ENCODE data around the gene SLC9A6.

SLC9A6 gene

DNA sequence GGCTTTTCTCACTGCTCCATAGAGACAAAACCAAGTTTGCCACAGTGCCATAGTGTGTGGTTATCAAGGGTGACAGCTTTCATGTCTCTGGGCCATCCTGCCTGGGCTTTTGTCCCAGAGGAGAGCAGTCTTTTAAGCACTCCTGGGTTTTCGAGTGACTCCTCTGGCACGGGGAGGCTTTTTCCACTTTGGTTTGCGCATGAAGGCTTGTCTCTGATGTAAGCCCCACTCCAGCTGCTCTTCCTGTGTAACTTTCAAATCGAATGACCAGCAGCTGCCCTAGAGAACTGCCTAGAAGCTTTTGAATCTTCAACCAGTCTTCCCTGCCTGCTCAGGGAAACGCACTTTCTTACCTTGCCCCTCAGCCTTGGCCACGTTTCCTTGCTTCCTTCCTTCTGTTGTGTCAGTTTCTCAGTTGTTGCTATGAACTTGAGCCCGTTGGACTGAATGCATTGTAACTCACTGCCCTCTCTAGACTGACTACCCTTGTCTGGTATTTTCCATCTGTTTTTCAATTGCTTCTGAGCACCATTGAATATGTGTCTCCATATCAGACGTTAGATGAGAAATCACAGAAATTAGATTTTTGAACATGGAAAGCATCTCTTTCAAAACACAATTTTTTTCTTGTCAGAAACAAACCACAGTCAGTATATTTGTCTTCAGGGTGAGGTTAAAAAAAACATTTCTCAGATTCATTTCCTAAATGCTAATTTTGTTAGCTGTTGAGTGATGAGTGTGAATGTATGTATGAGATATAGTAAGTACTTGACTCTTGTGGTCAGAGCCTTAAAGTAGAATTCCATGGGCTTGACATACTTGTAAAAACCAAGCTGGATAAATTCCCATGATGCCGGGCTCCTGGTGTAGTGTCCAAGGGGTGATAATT, 45.3 kb downstream of the SLC9A6 start:
- peak; percentile 80 for TF ChIP-seq ISL1 (CRISPR knock-in tag; IDR thresholded peaks at IDR 0.05)
- no peak for TF ChIP-seq PPARA (CRISPR knock-in tag; IDR thresholded peaks at IDR 0.05; ENCODE audit: borderline replicate concordance)
- peak; percentile 81 for ATAC-seq

DNA sequence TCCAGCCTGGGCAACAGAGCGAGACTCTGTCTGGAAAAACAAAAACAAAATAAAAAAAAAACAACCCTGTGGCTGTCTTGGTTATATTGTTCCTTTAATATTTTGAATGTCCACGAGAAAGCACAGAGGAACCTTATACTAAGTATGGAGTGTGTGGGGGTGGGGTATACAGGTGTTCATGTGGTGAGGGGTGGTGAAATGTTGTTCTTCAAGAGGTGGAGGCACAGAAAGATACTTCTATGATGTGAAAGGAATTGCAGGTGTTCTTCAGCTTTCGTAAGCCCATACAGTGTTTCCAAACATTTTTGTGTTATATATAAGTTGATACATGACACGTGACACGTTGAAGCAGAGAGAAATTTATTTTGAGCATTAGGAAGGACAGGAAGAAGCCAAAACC, 46.4 kb downstream of the SLC9A6 start:
- TF ChIP-seq, protein P1, sequence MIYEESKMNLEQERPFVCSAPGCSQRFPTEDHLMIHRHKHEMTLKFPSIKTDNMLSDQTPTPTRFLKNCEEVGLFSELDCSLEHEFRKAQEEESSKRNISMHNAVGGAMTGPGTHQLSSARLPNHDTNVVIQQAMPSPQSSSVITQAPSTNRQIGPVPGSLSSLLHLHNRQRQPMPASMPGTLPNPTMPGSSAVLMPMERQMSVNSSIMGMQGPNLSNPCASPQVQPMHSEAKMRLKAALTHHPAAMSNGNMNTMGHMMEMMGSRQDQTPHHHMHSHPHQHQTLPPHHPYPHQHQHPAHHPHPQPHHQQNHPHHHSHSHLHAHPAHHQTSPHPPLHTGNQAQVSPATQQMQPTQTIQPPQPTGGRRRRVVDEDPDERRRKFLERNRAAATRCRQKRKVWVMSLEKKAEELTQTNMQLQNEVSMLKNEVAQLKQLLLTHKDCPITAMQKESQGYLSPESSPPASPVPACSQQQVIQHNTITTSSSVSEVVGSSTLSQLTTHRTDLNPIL (CRISPR knock-in tag; IDR thresholded peaks at IDR 0.05; ENCODE audit: low read depth): no peak
- no peak for TF ChIP-seq TCF4 (CRISPR knock-in tag; IDR thresholded peaks at IDR 0.05; ENCODE audit: borderline replicate concordance)
- TF ChIP-seq ZC3H10 (CRISPR knock-in tag; IDR thresholded peaks at IDR 0.05): no peak
- TF ChIP-seq ZFP30 (CRISPR knock-in tag; IDR thresholded peaks at IDR 0.05): no peak
- no peak for TF ChIP-seq ZNF565 (CRISPR knock-in tag; conservative IDR thresholded peaks at IDR 0.05; ENCODE audit: low read depth)
- TF ChIP-seq ZNF8 (CRISPR knock-in tag; IDR thresholded peaks at IDR 0.05): no peak
- no peak for TF ChIP-seq ESRRG (CRISPR knock-in tag; IDR thresholded peaks at IDR 0.05)
- no peak for TF ChIP-seq ARNTL (CRISPR knock-in tag; IDR thresholded peaks at IDR 0.05; ENCODE audit: borderline replicate concordance, low read depth)
- TF ChIP-seq, protein P2, sequence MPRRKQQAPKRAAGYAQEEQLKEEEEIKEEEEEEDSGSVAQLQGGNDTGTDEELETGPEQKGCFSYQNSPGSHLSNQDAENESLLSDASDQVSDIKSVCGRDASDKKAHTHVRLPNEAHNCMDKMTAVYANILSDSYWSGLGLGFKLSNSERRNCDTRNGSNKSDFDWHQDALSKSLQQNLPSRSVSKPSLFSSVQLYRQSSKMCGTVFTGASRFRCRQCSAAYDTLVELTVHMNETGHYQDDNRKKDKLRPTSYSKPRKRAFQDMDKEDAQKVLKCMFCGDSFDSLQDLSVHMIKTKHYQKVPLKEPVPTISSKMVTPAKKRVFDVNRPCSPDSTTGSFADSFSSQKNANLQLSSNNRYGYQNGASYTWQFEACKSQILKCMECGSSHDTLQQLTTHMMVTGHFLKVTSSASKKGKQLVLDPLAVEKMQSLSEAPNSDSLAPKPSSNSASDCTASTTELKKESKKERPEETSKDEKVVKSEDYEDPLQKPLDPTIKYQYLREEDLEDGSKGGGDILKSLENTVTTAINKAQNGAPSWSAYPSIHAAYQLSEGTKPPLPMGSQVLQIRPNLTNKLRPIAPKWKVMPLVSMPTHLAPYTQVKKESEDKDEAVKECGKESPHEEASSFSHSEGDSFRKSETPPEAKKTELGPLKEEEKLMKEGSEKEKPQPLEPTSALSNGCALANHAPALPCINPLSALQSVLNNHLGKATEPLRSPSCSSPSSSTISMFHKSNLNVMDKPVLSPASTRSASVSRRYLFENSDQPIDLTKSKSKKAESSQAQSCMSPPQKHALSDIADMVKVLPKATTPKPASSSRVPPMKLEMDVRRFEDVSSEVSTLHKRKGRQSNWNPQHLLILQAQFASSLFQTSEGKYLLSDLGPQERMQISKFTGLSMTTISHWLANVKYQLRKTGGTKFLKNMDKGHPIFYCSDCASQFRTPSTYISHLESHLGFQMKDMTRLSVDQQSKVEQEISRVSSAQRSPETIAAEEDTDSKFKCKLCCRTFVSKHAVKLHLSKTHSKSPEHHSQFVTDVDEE (CRISPR knock-in tag; IDR thresholded peaks at IDR 0.05): no peak
- TF ChIP-seq ISL1 (CRISPR knock-in tag; IDR thresholded peaks at IDR 0.05): no peak
- TF ChIP-seq RARB (CRISPR knock-in tag; IDR thresholded peaks at IDR 0.05): no peak
- TF ChIP-seq PPARA (CRISPR knock-in tag; IDR thresholded peaks at IDR 0.05; ENCODE audit: borderline replicate concordance): no peak
- TF ChIP-seq GLIS3 (CRISPR knock-in tag; IDR thresholded peaks at IDR 0.05): no peak
- TF ChIP-seq, protein P3, sequence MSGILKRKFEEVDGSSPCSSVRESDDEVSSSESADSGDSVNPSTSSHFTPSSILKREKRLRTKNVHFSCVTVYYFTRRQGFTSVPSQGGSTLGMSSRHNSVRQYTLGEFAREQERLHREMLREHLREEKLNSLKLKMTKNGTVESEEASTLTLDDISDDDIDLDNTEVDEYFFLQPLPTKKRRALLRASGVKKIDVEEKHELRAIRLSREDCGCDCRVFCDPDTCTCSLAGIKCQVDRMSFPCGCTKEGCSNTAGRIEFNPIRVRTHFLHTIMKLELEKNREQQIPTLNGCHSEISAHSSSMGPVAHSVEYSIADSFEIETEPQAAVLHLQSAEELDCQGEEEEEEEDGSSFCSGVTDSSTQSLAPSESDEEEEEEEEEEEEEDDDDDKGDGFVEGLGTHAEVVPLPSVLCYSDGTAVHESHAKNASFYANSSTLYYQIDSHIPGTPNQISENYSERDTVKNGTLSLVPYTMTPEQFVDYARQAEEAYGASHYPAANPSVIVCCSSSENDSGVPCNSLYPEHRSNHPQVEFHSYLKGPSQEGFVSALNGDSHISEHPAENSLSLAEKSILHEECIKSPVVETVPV (CRISPR knock-in tag; IDR thresholded peaks at IDR 0.05): no peak
- no peak for ATAC-seq

DNA sequence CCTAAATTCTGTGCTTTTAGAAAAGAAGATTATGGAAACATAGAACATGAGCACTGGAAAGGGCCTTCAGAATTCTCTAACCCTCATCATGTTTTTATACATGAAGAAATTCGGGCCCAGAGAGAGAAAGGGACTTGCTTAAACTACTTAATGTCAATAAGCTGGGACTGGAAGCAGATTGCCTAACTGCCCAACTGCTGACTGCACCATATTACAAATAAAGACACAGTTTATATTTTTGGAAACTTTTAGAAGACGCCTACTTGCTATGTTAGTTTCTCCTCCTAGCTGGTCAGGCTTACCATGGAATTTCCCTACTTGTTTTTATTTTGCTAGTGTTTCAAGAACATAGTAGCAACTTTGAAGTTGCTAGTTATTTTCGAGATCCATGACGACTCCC, 47.1 kb downstream of the SLC9A6 start:
- ATAC-seq: no peak
- TF ChIP-seq ZNF565 (CRISPR knock-in tag; conservative IDR thresholded peaks at IDR 0.05; ENCODE audit: low read depth): no peak
- TF ChIP-seq, protein P3 (CRISPR knock-in tag; IDR thresholded peaks at IDR 0.05): no peak
- no peak for TF ChIP-seq ZFP30 (CRISPR knock-in tag; IDR thresholded peaks at IDR 0.05)
- no peak for TF ChIP-seq RARB (CRISPR knock-in tag; IDR thresholded peaks at IDR 0.05)
- TF ChIP-seq ISL1 (CRISPR knock-in tag; IDR thresholded peaks at IDR 0.05): no peak
- no peak for TF ChIP-seq GLIS3 (CRISPR knock-in tag; IDR thresholded peaks at IDR 0.05)
- no peak for TF ChIP-seq TOX (CRISPR knock-in tag; IDR thresholded peaks at IDR 0.05; ENCODE audit: borderline replicate concordance)
- no peak for TF ChIP-seq ESRRG (CRISPR knock-in tag; IDR thresholded peaks at IDR 0.05)
- no peak for TF ChIP-seq CSDC2 (CRISPR knock-in tag; IDR thresholded peaks at IDR 0.05)

DNA sequence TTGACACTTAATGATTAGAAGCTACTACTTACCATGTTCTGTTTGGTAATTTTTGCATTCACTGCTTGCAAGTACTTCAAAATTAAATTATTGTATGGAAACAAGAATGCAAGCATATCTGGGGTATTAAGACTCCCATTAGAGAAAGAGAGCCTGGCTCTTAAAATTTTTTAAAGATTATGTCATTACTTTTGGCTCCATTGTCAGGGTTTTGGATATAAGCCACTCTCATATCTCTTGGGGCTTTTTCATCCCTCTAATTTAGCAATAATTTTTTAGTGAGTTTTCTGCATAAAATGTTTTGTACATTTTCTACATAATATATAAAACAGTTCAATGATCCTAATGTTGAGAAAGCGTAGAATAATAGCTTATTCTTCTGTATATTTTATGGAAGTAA, 49.4 kb downstream of the SLC9A6 start:
- peak; percentile 18; the same call in 1 of the 3 replicates for ATAC-seq
- no peak for TF ChIP-seq ARNTL (CRISPR knock-in tag; IDR thresholded peaks at IDR 0.05; ENCODE audit: borderline replicate concordance, low read depth)
- TF ChIP-seq, protein P1 (CRISPR knock-in tag; IDR thresholded peaks at IDR 0.05; ENCODE audit: low read depth): peak; percentile 89
- no peak for TF ChIP-seq OSR1 (CRISPR knock-in tag; IDR thresholded peaks at IDR 0.05)
- TF ChIP-seq, protein P2 (CRISPR knock-in tag; IDR thresholded peaks at IDR 0.05): no peak
- no peak for TF ChIP-seq RARB (CRISPR knock-in tag; IDR thresholded peaks at IDR 0.05)
- no peak for TF ChIP-seq TOX (CRISPR knock-in tag; IDR thresholded peaks at IDR 0.05; ENCODE audit: borderline replicate concordance)
- TF ChIP-seq ZNF8 (CRISPR knock-in tag; IDR thresholded peaks at IDR 0.05): no peak
- TF ChIP-seq GLIS3 (CRISPR knock-in tag; IDR thresholded peaks at IDR 0.05): 0 out of 2 replicates have a peak, but pooled peaks have one; percentile 35
- no peak for TF ChIP-seq TCF4 (CRISPR knock-in tag; IDR thresholded peaks at IDR 0.05; ENCODE audit: borderline replicate concordance)
- TF ChIP-seq, protein P4, sequence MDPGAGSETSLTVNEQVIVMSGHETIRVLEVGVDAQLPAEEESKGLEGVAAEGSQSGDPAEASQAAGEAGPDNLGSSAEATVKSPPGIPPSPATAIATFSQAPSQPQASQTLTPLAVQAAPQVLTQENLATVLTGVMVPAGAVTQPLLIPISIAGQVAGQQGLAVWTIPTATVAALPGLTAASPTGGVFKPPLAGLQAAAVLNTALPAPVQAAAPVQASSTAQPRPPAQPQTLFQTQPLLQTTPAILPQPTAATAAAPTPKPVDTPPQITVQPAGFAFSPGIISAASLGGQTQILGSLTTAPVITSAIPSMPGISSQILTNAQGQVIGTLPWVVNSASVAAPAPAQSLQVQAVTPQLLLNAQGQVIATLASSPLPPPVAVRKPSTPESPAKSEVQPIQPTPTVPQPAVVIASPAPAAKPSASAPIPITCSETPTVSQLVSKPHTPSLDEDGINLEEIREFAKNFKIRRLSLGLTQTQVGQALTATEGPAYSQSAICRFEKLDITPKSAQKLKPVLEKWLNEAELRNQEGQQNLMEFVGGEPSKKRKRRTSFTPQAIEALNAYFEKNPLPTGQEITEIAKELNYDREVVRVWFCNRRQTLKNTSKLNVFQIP (CRISPR knock-in tag; IDR thresholded peaks at IDR 0.05; ENCODE audit: borderline replicate concordance, low read depth): no peak
- TF ChIP-seq ZNF565 (CRISPR knock-in tag; conservative IDR thresholded peaks at IDR 0.05; ENCODE audit: low read depth): no peak

Measured in SK-N-SH treated with all-trans-retinoic acid at 6 μM for 48 hours (cell line).